Tibial nerve (tissue), 4 donors: ENCODE results near the gene TMEM176B. TPM values are rescaled to one million over a fixed set of nuclear protein-coding genes. Genes with fewer than 3 reads are reported as not detected.

Experiments used
- DNase-seq, 2 donors: peaks; one replicate each; pipeline ENCODE4 v3.0.0-alpha.2; 2019; ENCODE audit warnings: low spot score in 2 of 2
- H3K27ac ChIP-seq, 4 donors: fragments of 200-600 bp; sonication (generic) in 3 of 4; one replicate each; pipeline ENCODE4 v1.5.1; 2017 to 2019; ENCODE audit warnings: mild to moderate bottlenecking in 1 of 4
- H3K27me3 ChIP-seq, 2 donors: fragments of 200-600 bp; sonication (generic) in 1 of 2; one replicate each; pipeline versions ENCODE4 v1.5.1 to v1.6.0; 2017 to 2019
- H3K36me3 ChIP-seq, 3 donors: fragments of 200-600 bp; sonication (generic); one replicate each; pipeline ENCODE4 v1.5.1; 2018 to 2019
- H3K4me1 ChIP-seq, 4 donors: fragments of 200-600 bp; sonication (generic) in 3 of 4; one replicate each; pipeline ENCODE4 v1.5.1; 2017 to 2019
- H3K4me3 ChIP-seq, 4 donors: fragments of 200-600 bp; sonication (generic) in 3 of 4; one replicate each; pipeline ENCODE4 v1.5.1; 2017 to 2019; ENCODE audit warnings: mild to moderate bottlenecking in 1 of 4, moderate library complexity in 1 of 4
- H3K9me3 ChIP-seq, 4 donors: fragments of 200-600 bp; sonication (generic) in 3 of 4; one replicate each; pipeline ENCODE4 v1.5.1; 2017 to 2019
- EP300 ChIP-seq, 2 donors: sonication (generic); formaldehyde crosslinking; IDR thresholded peaks; one replicate each; pipeline ENCODE4 v1.6.1; 2017; ENCODE audit warnings: antibody characterized with exemption in 2 of 2, mild to moderate bottlenecking in 1 of 2
- POLR2A ChIP-seq, 2 donors: fragments of 450-650 bp; IDR thresholded peaks; one replicate each; pipeline ENCODE4 v1.6.1; 2017; ENCODE audit warnings: antibody characterized with exemption in 2 of 2, mild to moderate bottlenecking in 2 of 2, moderate library complexity in 2 of 2
- WGBS, 2 donors: methylation state at CpG; one replicate each; pipeline ENCODE4 v1.1.5; 2018; 5-methylcytosine and 5-hydroxymethylcytosine counted together
- total RNA-seq, 4 donors: library from RNA; depleted of rRNA; stranded (reverse); fragments of >200 nt; gene quantifications; one replicate each; pipeline ENCODE4 v1.1.0, GENCODE V29; 2016
- TF ChIP-seq, protein P1 (sequence below), 5 experiments: fragments of 200-600 bp in 3 of 5; fragments of 450-650 bp in 2 of 5; sonication (generic) in 3 of 5; IDR thresholded peaks; one replicate each; pipeline ENCODE4 v1.5.1; 2016 to 2019; ENCODE audit warnings: antibody characterized with exemption in 5 of 5, mild to moderate bottlenecking in 3 of 5, moderate library complexity in 2 of 5

Gene TMEM176B
- total RNA-seq, 4 donors from 2014 or later, result 33.9 to 83.1 (median 63.2) TPM

DNA sequence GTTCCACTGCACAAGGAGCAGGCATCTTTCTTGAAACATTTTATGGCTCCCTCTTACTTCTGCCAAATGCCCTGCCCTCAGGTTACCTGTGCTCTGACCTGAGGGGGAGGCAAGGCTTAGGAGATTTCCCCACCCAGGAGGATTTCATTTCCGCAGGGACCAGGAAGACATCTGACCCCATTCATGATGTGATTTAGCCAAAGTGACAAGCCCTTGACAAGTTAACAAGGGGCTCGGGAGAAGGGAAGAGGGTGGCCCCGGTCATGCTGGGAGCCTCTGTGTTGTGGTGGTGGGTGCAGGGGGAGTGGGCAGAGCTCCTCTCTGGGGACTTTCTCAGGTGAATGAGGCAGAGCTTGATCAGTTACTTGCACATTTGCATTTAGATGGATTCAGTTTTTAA, 44.0 kb downstream of the TMEM176B start:
- TF ChIP-seq POLR2A (IDR thresholded peaks at IDR 0.05), result no peak
- TF ChIP-seq, protein P1, sequence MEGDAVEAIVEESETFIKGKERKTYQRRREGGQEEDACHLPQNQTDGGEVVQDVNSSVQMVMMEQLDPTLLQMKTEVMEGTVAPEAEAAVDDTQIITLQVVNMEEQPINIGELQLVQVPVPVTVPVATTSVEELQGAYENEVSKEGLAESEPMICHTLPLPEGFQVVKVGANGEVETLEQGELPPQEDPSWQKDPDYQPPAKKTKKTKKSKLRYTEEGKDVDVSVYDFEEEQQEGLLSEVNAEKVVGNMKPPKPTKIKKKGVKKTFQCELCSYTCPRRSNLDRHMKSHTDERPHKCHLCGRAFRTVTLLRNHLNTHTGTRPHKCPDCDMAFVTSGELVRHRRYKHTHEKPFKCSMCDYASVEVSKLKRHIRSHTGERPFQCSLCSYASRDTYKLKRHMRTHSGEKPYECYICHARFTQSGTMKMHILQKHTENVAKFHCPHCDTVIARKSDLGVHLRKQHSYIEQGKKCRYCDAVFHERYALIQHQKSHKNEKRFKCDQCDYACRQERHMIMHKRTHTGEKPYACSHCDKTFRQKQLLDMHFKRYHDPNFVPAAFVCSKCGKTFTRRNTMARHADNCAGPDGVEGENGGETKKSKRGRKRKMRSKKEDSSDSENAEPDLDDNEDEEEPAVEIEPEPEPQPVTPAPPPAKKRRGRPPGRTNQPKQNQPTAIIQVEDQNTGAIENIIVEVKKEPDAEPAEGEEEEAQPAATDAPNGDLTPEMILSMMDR (IDR thresholded peaks at IDR 0.05), result no peak
- no peak for TF ChIP-seq EP300 (IDR thresholded peaks at IDR 0.05)
- Histone ChIP-seq H3K9me3 (no peaks in the 10 kb centered on the region), H3K27ac (peak overlapping the region in 2 of 4 donors; percentile 24 to 29), H3K27me3 (no peaks in the 10 kb centered on the region), H3K4me3 (no peak overlapping the region), H3K36me3 (no peaks in the 10 kb centered on the region), H3K4me1 (peaks cover 0 to 3% (median 0%) of the 10 kb centered on the region in 4 donors)
- DNase-seq, result no peak
- WGBS, 2 donors, result 73 to 77% methylated on average over 3 of the region's 3 CpGs

- Histone ChIP-seq H3K36me3 (no peaks in the 10 kb centered on the region), H3K4me1 (peaks cover 0 to 3% (median 0%) of the 10 kb centered on the region in 4 donors), H3K27me3 (no peaks in the 10 kb centered on the region), H3K27ac (peak overlapping the region in 2 of 4 donors; percentile 24 to 29), H3K4me3 (no peak overlapping the region), H3K9me3 (no peaks in the 10 kb centered on the region)
- 50 to 70% methylated on average over 4 of the region's 4 CpGs for WGBS, 2 donors
- no peak for DNase-seq
- TF ChIP-seq, protein P1 (IDR thresholded peaks at IDR 0.05), result peak in 1 of 5 experiments; percentile 35
- TF ChIP-seq POLR2A (IDR thresholded peaks at IDR 0.05) (no peak), EP300 (IDR thresholded peaks at IDR 0.05) (no peak)
Measured at GRCh38 chr7:150755473-150756099, 44.6 kb downstream of the TMEM176B start.

DNA sequence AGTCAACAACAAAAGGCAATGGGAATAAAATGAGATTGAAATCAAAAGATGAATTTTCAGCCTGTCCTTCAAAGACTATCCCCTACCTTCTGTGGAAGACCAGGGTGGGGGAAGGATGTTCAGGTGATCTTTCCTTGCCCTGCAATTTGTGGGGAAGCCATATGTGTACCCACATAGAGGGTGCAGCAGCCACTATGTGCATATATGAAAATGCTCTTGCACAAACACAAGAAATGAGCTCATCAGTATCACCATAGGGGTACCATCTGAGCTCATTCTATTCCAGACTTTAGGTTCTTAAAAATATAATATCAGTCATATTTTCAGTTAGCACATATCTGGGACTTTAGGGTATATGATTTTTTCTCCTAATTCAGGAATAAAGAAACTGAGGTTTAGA, 45.2 kb downstream of the TMEM176B start:
- no peak for DNase-seq

DNA sequence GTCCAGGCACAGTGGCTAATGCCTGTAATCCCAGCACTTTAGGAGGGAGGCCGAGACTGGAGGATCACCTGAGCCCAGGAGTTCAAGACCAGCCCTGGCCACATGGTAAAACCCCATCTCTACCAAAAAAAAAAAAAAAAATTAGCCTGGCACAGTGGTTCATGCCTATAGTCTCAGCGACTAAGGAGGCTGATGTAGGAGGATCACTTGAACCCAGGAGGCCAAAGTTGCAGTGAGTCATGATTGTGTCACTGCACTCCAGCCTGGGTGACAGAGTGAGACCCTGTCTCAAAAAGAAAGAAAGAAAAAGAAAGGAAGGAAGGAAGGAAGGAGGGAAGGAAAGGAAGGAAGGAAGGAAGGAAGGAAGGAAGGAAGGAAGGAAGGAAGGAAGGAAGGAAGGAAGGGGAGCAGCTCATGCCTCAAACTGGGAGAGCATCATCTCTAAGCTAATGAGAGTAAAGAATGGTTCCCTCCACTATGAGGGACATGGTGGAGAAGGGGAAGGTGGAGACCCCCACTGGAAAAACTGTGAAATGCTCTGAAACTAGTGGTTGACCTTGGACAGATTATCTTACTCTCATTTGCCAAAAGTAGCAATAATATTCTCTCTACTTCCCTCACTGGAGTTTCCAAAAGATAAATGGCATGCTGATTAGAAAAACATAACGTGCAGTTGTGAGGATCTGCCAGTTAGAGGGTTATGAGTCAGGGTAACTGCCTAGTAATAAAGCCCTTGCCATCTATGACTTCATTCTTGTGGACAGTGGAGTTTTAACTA, 46.1 kb downstream of the TMEM176B start:
- WGBS, 2 donors, result 27 to 39% methylated on average over 3 of the region's 3 CpGs
- Histone ChIP-seq H3K4me1 (peaks cover 0 to 3% (median 0%) of the 10 kb centered on the region in 4 donors), H3K27me3 (no peaks in the 10 kb centered on the region), H3K27ac (no peak overlapping the region), H3K9me3 (no peaks in the 10 kb centered on the region), H3K36me3 (no peaks in the 10 kb centered on the region), H3K4me3 (no peak overlapping the region)
- DNase-seq, result no peak
- TF ChIP-seq EP300 (IDR thresholded peaks at IDR 0.05) (no peak), POLR2A (IDR thresholded peaks at IDR 0.05) (no peak)
- TF ChIP-seq, protein P1 (IDR thresholded peaks at IDR 0.05), result no peak

More for the DNA sequence above, 45.2 kb downstream of the TMEM176B start:
- Histone ChIP-seq H3K9me3 (no peaks in the 10 kb centered on the region), H3K4me3 (no peak overlapping the region), H3K27me3 (no peaks in the 10 kb centered on the region), H3K27ac (no peak overlapping the region), H3K4me1 (peaks cover 0 to 3% (median 0%) of the 10 kb centered on the region in 4 donors), H3K36me3 (no peaks in the 10 kb centered on the region)
- TF ChIP-seq, protein P1 (IDR thresholded peaks at IDR 0.05), result no peak
- TF ChIP-seq EP300 (IDR thresholded peaks at IDR 0.05) (no peak), POLR2A (IDR thresholded peaks at IDR 0.05) (no peak)

- H3K36me3 ChIP-seq, result no peaks in the 10 kb centered on the region
- H3K9me3 ChIP-seq, result no peaks in the 10 kb centered on the region
- no peak overlapping the region for H3K27ac ChIP-seq
- H3K4me1 ChIP-seq, result peaks cover 0 to 3% (median 0%) of the 10 kb centered on the region in 4 donors
- H3K4me3 ChIP-seq, result no peak overlapping the region
- TF ChIP-seq POLR2A (IDR thresholded peaks at IDR 0.05) (no peak), EP300 (IDR thresholded peaks at IDR 0.05) (peak in 1 of 2 donors; percentile 52)
- H3K27me3 ChIP-seq, result no peaks in the 10 kb centered on the region
- 58 to 59% methylated on average over 6 of the region's 6 CpGs for WGBS, 2 donors
- no peak for DNase-seq
Measured at GRCh38 chr7:150753239-150753638, 46.9 kb downstream of the TMEM176B start.
